ENCODE measurements around the gene ANKRD27.
"Not testable (repeated sequence)": the region's sequence is repeated elsewhere in the genome, so short reads cannot be mapped to it uniquely, and the experiment has no call there.

Gene ANKRD27

DNA sequence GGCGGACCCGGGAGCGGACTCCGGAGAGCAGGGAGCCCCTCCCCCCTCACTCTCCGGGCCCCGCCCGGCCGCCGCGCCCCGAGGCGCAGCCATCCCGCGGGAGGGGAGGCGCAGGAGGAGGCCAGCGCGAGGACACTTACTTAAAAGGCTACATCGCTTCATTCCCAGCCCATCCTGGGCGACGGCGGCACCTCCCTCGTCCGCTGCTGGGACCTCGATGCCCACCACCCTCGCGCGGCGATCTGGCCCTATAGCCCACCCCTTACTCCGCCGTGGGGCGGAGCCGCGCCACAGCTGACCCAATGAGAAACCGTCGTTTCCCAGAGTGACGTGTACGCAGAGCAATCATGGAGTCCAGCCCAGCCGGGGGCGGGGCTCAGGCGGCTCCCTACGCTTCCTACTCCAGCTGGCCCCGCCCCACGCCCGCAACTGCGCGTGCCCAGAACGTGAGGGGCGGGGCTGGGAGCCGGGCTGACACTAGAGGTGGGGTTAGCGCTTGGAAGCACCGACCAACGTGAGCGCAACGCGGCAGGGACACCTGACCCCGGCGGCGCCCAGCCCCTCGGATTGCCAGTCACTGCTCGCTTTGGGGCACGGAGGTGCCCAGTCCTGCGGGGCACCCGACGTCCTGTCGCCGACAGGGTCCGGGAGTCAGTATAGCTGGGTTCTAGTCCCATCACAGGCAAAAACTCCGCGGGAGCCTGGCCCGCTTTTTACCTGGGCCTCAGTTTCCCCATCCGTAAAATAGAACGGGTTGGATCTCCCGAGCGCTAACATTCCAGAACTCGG, at the start of gene ANKRD27:
Gene ANKRD27 (minus strand): TSS at position 250 of the 789 bp plus-strand sequence. CDS start 16,165 bp downstream, outside the sequence.
- peak; percentile 93 to 97 for DNase-seq

DNA sequence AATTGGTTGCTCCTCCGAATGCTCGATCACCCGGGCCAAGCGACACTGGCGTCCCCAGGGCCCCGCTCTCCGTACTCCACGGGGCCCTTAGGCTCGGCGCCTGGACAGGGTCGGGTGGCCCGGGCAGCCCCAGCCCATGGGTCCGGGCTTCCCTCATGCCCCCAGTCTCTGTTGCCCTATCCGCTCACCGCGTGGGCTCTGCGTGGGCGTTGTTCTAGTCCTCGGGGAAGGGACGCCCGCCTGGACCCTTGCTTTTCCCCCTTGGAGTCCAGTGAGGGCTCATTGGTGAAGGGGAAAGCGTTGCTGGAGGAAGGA, 45.9 kb upstream of the ANKRD27 start:
- no peak for DNase-seq

DNA sequence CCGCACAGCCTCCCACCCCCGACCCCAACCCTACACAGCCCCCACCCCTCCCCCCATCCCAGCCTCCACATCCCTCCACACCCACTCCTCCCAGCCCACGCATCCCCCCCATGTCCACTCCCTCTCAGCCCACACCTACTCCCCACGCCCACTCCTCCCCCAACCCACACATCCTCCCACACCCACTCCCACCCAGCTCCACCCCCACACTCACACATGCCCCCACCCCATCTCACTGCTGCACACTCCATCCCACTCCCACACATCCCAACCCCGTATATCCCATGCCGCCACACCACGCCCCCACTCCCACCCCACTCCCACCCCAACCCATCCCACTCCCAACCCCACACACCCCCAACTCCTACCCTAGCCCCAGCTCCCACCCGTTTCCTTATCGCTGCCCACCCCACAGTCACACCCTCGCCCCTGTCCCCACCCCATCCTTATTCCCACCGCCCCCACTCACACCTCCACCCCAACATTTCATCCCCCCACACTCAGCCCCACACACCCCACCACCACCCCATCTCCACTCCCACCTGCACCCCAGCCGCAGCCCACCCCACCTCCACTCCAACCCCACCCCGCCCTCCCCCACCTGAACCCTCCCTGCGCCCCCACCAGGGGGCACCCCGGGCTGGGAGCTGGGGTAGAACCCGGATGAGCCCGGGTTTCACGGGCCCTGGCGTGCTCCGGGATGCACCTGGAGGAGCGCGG, 45.4 kb upstream of the ANKRD27 start:
- no peak for DNase-seq

DNA sequence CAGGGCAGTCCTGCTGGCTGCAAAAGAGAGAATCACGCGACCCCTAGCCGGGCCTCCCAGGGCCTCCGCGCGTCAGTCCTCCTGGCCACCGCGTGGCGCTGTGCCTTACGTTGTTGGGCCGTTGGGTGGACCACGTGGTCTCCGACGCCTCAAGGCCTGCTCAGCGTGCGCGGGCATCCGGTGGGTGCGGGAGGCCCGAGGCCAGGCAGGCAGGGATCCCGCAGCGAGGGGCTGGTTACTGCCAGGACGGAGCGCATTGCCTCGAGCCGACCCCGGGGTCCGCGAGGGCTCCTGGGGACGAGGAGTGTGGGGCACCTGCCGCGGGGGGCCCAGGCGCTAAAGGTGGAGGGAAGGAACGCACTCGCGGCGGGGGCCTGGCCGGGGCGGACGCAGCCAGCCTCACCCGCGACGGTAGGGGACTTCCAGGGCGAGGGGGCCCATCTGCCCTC, 44.7 kb upstream of the ANKRD27 start, which contains the start of gene TDRD12:
Gene TDRD12 (plus strand): TSS at position 157 of the 449 bp plus-strand sequence. CDS start 306 bp downstream, outside the sequence.
- no peak for DNase-seq

DNA sequence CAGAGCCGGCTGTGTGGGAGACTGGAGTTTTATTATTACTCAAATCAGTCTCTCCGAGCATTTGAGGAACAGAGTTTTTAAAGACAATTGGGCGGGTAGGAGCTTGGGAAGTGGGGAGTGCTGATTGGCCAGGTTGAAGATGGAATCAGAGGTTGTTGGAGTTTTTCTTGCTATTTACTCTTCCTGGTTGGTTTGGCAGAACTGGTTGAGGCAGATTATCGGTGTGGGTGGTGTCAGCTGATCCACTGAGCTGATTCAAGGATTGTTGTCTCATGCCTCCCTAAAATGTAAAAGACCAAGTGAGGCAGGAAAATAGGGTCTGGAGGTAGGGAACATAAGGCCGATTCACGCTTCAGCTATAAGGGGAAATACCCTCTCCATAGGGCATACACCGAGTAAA, 43.3 kb upstream of the ANKRD27 start:
- DNase-seq, result no peak

DNA sequence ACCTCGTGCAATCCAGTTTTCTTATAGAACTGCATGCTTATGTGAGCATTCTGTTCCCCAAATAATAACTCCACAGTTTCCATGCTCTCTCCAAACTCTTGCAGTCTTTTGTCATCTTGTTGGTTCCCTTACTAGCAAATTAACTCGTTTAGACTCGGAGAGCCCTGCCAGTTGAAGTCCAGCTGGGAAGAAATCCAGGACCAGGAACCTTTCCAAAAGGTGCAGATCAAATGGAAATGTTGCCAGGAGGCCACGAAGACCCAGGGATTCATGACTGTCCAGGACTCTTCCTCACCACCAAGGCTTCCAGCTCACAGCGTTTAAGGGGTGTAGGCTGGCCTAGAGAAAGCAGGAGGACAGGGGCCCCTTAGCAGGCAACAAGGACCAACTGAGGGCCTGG, 42.5 kb upstream of the ANKRD27 start:
- no peak for DNase-seq

DNA sequence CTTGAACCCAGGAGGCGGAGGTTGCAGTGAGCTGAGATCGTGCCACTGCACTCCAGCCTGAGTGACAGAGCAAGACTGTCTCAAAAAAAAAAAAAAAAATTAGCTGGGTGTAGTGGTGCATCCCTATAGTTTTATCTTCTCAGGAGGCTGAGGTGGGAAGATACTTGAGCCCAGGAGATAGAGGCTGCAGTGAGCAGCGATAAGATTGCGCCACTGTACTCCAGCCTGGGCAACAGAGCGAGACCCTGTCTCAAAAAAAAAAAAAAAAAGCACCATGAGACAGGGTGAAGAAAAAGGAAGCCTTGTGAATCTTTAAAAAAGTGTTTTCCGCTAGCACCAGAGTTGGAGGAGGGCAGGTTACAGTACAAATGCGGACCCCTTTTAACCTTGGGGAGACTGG, 41.2 kb upstream of the ANKRD27 start:
- not testable (repeated sequence) for DNase-seq

DNA sequence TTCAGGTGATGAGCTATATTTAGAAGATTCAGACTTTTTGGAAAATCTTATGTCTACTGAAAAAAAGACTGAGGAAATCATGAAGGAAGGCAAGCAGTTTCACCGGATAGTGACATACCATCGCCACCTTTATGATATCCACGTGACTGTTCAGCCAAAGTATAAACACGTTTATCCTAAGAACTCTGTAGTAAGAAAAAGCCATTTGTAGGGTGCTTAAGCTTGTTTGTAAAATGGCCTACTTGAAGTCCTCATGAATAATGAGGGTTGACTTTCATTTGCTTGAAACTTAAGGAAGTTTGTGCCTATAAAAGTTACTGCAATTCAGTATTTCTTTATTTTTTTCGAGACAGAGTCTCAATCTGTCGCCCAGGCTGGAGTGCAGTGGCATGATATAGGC, 36.8 kb upstream of the ANKRD27 start:
- DNase-seq, result no peak

DNA sequence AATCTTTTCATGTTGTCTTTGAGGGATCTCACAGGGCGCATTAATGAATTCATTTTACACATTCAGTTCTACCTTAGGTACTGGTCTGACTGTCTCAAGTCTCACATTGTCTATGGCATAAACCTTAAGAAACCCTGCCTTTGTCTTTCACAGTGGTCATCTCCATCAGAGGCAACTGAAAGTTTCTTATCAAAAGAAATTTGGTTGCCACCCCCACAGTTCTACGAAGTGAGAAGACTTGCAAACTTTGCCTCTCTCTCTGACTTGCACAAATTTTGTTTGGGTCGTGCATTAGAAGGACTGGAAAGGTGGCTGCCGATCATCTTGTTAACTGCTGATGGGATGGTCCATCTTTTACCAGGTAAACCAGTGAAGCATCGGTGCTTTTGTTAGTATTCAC, 34.1 kb upstream of the ANKRD27 start:
- no peak for DNase-seq

DNA sequence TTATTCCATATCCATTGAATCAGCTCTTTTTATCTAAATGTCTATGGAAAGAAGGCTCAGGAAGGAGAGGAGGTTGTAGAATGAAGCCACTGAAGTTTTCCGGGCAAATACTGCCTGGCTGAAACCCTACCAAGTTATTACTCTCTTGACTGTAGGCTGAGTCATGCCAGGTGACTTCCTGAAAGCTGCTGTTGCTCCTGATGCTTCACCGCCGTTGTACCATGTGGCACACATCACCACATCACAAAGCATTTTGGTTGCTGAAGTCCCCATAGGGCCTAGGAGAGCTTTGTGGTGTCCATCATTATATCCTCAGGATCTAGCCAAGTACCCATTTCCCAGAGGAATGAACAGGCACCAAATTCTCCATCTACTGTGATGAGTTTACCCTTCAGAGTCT, 33.5 kb upstream of the ANKRD27 start:
- DNase-seq, result no peak

DNA sequence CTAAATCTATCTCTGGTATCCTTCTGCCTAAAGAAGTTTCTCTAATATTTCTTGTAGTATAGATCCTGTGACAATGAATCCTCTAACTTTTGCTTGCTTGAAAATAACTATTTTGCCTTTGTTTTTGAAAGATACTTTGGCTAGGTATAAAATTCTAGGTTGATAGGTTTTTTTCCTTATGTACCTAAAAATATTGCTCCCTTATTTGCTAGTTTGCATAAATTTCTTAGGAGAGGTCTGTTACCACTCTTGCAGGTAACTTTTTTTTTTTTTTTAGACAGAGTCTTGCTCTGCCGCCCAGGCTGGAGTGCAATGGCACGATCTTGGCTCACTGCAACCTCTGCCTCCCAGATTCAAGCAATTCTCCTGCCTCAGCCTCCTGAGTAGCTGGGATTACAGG, 29.0 kb upstream of the ANKRD27 start:
- DNase-seq, result not testable (repeated sequence)

DNA sequence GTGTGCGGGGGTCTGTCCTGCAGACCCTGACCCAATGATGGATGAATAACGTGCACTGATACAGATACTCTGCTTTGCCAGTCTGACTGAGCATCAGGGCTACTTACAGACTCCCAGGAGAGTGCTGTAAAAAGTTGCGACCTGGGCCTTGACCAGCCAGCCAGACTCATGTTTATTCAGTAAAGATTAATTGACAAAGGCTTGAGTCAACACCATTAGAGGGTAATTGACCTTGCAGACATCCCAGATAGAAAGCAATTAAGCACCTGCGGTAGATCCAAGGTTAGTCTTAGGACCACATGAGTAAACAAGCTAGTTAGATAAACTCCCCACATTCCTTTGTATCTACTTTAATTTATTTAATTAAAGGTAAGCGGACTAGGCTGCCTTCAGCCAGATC, 27.0 kb upstream of the ANKRD27 start:
- no peak for DNase-seq

DNA sequence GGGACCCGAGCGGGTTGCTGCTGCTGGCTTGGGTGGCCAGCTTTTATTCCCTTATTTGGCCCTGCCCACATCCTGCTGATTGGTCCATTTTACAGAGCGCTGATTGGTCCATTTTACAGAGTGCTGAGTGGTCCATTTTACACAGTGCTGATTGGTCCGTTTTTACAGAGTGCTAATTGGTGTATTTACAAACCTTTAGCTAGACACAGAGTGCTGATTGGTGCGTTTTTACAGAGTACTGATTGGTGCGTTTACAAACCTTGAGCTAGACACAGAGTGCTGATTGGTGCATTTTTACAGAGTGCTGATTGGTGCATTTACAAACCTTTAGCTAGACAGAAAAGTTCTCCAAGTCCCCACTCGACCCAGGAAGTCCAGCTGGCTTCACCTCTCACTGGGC, 25.1 kb upstream of the ANKRD27 start:
- DNase-seq, result not testable (repeated sequence)

DNA sequence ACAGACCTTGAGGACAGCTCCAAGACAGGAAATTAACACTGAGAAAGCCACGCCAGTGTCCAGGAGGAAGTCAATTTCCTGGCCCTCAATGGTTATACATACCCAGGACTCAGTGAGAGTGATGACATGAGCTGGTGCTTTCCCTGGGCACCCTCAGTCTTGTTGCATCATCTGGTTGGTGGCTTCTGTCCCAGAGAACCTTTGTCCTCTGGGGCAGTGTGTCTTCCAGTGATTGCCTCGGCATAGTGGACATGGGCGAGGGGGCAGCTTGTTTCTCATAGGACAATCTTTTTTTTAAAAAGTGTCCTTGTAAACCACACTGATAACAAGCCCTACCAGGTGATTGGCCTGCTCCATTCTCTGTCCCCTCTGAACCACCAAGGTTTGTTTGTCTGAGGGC, 21.8 kb upstream of the ANKRD27 start:
- DNase-seq, result not testable (repeated sequence)

DNA sequence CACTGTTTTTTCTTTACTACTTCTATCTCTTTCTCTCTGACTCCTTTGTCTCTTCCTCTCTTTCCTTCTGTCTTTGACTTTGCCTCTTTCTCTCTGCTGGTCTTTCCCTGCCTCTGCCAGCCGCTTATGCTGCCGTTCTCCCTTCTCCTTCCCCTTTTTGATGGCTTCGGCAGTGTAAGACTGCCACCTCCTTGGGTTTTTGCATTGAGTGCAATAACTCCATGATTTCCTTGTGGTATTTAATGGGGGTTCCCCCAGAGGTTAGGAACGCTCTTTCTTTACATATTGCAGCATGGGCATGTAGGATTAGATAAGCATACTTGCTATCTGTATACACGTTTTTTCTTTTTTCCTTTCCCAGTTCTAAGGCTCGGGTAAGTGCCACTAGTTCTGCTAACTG, 20.5 kb upstream of the ANKRD27 start:
- DNase-seq, result not testable (repeated sequence)

DNA sequence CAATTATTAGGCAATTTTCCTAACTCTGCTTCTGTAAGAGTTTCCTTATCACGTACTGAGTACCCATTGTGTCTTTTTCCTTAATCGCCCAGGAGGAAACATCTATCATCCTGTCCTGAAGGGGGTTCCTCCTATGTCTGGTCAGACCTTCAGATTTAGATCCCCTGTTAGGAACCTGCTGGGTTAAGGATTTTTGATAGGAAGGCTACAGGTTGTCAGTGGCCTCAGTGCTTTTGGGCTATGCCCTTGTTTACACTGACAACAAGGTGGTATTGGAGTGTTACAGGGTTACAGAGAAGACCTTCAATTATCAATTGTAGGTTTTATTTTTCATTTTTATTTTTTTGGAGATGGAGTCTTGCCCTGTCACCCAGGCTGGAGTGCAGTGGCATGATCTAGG, 19.9 kb upstream of the ANKRD27 start:
- not testable (repeated sequence) for DNase-seq

DNA sequence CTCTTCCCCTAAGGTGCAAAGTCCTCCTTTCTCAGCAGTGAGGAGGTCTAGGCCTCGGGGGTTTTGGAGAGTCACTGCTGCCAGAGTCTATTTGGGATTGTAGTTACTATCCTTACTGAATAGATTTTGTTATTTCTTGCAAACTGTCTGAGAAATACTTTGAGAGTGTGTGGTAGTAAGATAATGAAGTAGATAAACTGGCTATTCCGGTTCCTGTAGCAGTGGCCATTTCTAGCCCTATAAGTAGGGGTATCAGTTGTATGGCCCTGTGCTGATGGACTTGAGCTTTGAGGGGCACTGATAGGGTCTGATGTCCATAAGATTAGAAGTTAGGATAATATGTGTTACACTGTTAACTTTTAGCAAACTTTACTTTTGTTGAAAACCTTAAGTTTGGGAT, 19.3 kb upstream of the ANKRD27 start:
- DNase-seq, result not testable (repeated sequence)

DNA sequence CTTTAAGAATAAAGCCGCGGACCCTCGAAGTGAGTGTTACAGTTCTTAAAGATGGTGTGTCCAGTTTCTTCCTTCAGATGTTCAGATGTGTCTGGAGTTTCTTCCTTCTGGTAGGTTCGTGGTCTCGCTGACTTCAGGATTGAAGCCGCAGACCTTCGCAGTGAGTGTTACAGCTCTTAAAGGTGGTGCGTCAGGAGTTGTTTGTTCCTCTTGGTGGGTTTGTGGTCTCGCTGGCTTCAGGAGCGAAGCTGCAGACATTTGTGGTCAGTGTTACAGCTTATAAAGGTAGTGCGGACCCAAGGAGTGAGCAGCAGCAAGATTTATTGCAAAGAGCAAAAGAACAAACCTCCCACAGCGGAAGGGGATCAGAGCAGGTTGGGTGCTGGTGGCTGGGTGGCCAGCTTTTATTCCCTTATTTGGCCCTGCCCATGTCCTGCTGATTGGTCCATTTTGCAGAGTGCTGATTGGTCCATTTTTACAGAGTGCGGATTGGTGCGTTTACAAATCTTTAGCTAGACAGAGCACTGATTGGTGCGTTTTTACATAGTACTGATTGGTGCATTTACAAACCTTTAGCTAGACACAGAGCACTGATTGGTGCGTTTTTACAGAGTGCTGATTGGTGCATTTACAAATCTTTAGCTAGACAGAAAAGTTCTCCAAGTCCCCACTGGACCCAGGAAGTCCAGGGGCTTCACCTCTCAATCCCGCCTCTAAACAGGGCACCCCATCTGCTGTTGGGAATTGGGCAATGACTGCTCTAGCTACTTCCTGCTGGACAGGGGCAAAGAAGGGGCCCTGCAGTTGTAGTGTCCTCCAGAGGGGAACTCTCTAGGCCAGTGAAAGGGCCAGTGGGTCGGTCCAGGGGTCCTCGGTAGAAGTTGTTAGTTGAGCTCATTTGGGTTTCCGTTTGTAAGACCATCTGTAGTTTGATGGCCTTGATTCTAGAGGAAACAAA, 18.4 kb upstream of the ANKRD27 start:
- DNase-seq, result not testable (repeated sequence)

DNA sequence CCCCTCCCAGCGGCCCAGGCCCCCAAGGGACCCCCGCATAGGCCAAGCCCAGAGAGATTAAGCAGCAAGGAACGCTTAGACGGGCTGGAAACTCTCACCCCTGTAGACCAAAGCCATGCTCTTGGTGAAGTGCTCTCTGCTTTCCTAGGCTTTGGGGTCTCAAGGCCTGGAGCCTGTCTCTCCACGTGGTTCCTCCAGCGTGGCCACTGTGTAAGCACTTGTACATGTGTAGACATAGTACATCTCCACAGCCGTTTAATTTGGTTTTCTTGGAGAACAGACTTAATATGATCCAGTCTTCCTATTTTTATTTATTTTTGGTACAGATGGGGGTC, 17.7 kb upstream of the ANKRD27 start:
- no peak for DNase-seq

DNA sequence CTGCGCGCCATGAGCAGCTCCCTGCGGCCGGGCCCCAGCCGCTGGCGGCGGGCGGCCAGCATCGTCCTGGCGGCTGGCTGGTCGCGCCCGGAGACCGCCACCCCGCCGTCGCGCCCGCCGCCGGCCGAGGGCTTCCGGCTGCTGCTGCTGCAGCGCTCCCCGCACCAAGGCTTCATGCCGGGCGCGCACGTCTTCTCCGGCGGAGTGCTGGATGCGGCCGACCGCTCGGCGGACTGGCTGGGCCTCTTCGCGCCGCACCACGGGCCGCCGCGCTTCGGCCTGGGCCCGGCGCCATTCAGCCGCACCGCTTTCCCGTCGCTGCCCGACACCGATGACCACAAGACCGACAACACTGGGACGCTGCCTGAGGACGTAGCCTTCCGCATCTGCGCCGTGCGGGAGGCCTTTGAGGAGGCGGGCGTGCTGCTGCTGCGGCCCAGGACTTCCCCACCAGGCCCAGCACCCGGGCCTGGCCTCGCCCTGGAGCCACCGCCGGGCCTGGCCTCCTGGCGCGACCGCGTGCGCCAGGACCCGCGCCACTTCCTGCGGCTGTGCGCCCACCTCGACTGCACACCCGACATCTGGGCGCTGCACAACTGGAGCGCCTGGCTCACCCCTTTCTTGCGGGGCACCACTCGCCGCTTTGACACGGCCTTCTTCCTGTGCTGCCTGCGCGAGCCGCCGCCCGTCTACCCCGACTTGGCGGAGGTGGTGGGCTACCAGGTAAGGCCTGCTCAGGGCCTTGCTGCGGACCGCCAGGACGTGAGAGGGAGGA, 17.2 kb upstream of the ANKRD27 start:
- DNase-seq, result peak in 1 of 2 experiments; percentile 32

DNA sequence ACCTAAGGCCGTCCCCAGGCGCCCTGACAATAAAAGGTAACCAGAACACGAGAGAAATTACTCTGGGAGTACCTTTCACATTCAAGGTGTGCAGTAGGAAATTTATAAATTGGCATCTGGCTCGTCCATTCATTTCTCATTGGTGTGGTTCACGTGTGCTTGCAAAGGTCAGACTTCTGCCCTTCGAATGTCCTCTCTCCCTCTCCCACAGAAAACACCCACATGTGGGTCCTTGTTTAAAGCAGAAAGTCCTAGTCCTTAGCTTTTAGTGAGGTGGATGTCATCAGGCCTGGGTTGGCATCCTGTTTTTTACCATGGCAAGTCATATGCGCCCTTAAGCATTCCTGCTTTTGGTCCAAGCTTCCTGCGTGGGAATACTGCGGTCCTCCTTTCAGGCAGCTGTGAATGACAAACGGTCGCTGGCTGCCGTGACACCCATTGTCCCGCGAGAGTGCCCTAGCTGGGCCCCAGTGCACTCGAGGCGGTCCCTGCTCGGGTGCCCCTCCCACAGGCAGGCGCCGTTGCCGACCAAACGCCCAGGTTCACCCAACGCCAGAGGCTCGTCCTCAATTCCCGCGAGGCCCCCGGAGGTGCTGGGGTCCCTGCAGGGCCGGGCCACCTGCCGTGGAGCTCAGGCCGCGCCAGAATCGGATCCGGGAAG, 16.4 kb upstream of the ANKRD27 start, which contains the start of gene NUDT19:
Gene NUDT19 (plus strand): TSS at position 531 of the 661 bp plus-strand sequence. CDS start 140 bp downstream, outside the sequence.
- DNase-seq, result peak; percentile 75 to 87

DNA sequence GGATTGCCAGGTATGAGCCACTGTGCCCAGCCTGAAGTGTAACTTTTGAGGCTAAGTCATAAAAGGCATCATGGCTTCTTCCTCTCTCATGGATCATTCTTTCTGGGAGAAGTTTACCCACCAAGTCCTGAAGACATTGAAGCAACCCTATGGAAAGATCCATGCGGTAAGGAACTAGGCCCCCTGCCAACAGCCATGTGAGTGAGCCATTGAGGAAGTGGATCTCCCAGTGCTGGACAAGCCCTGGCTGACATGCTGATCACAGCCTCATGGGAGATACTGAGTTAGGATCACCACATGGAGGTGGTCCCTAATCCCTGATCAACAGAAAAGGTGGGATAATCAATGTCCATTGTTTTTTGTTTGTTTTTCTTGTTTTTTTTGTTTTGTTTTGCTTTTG, 13.3 kb upstream of the ANKRD27 start:
- DNase-seq, result no peak
